Activated CD8-positive, alpha-beta memory T cell treated with anti-CD3 and anti-CD28 coated beads, Interleukin-2, amount 50 U/mL, for 4 hours (primary cell): ENCODE results near the gene TMCO1.
"Not testable (repeated sequence)": the region's sequence is repeated elsewhere in the genome, so short reads cannot be mapped to it uniquely, and the experiment has no call there.

Experiments used
- DNase-seq: peaks from one replicate; pipeline ENCODE4 v3.0.0-alpha.2; 2020

TMCO1 gene

GRCh38 chr1:165683848-165684485 lies 84.7 kb downstream of the TMCO1 start:
- DNase-seq = no peak

- DNase-seq = not testable (repeated sequence)
Measured at GRCh38 chr1:165680773-165681172, 87.9 kb downstream of the TMCO1 start.

- DNase-seq = no peak
Measured at GRCh38 chr1:165680303-165680702, 88.4 kb downstream of the TMCO1 start.

- no peak for DNase-seq
Measured at GRCh38 chr1:165679282-165680036, 89.2 kb downstream of the TMCO1 start.

- DNase-seq = no peak
Measured at GRCh38 chr1:165678509-165678908, 90.2 kb downstream of the TMCO1 start.
